H1 (cell line): Measurements from ENCODE around the gene ADAMTS14. TPM values are rescaled to one million over a fixed set of nuclear protein-coding genes. Genes with fewer than 3 reads are reported as not detected.

Source experiments
- EZH2 ChIP-seq: fragments of 200-600 bp; sonication (generic); IDR thresholded peaks from 2 replicates; pipeline ENCODE4 v1.7.1; 2012; ENCODE audit warnings: low read depth, mild to moderate bottlenecking, moderate library complexity, low read length, inconsistent platforms; ENCODE audit not compliant: severe bottlenecking
- polyA plus RNA-seq, 7 experiments: library from polyadenylated mRNA; depleted of rRNA in 3 of 7; stranded (reverse) in 5 of 7; unstranded in 2 of 7; fragments of >200 nt in 5 of 7; fragments of 200-250 nt in 2 of 7; gene quantifications; 1 replicate in 5 of 7; 2 replicates in 1 of 7; 4 replicates in 1 of 7; pipeline versions ENCODE4 v1.2.1 to v1.2.3, GENCODE V29; 2011 to 2013; ENCODE audit warnings: missing spikeins in 2 of 7, mixed read lengths in 2 of 7
- total RNA-seq: library from RNA; stranded (reverse); fragmentation: NEBNext Ultra II Directional; extraction: Animal tissue kit (Norgen Biotek cat#: 25700); gene quantifications from 2 replicates; pipeline ENCODE4 v1.2.1, GENCODE V29; 2021

ADAMTS14 gene
- total and polyA plus RNA-seq, 2 of the 8 experiments (the other 6 are each of a cell fraction or from before 2014, with no cell fraction given), result 2.0 to 2.3 TPM

DNA sequence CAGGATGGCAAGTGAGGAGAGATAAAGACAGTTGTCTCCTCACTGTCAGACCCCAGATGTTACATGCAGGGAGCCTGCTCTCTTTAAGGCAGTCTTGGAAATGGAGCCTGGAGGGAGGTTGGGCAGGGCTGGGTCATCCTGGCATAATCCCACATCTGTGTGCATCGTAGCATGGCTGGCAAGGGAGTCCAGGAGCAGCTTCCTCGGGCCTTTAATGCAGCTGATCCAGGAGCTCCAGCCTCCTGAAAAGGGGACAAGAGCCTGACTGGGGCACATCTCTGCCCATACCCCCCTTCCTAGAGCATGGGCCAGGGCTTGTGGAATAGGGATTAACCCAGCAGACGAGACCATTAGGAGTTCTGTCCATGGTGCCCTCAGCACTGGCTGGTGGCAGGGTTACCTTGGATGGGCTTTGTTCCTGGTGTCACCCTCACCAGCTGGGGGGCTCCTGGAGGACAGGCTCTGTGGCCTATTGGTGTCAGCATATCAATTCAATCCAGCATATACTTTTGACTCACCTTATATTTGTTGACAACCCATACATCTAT is 77.9 kb downstream of the ADAMTS14 start (continued):
- TF ChIP-seq EZH2, result no peak
